K562 (cell line): Measurements from ENCODE around the gene CHRNG.

Experiments
- HDGF ChIP-seq: fragments of 450-650 bp; IDR thresholded peaks from 2 replicates; pipeline ENCODE4 v1.6.1; 2016
- PHB ChIP-seq: fragments of 250-450 bp; sonication (Bioruptor Pico); IDR thresholded peaks from 2 replicates; pipeline ENCODE4 v1.5.0; 2021
- POLR2A ChIP-seq: fragments of 450-650 bp; conservative IDR thresholded peaks from 2 replicates; pipeline ENCODE4 v1.6.1; 2016
- ZNF224 ChIP-seq: sonication (generic); formaldehyde crosslinking; IDR thresholded peaks from 2 replicates; pipeline ENCODE4 v1.8.0; 2022; ENCODE audit warnings: mild to moderate bottlenecking, missing genetic modification reagents

- TF ChIP-seq ZNF224 (CRISPR knock-in tag) (no peak), POLR2A (no peak), HDGF (no peak), PHB (CRISPR knock-in tag) (no peak)
Observed at GRCh38 chr2:232496501-232497270, 42.8 kb upstream of the CHRNG start.
